Tibial nerve (tissue), 4 donors: ENCODE measurements around the gene NUP188. TPM values are rescaled to one million over a fixed set of nuclear protein-coding genes. Genes with fewer than 3 reads are reported as not detected.

ENCODE experiments used
- DNase-seq, 2 donors: peaks; one replicate each; pipeline ENCODE4 v3.0.0-alpha.2; 2019; ENCODE audit warnings: low spot score in 2 of 2
- H3K27ac ChIP-seq, 4 donors: fragments of 200-600 bp; sonication (generic) in 3 of 4; one replicate each; pipeline ENCODE4 v1.5.1; 2017 to 2019; ENCODE audit warnings: mild to moderate bottlenecking in 1 of 4
- H3K27me3 ChIP-seq, 2 donors: fragments of 200-600 bp; sonication (generic) in 1 of 2; one replicate each; pipeline versions ENCODE4 v1.5.1 to v1.6.0; 2017 to 2019
- H3K36me3 ChIP-seq, 3 donors: fragments of 200-600 bp; sonication (generic); one replicate each; pipeline ENCODE4 v1.5.1; 2018 to 2019
- H3K4me1 ChIP-seq, 4 donors: fragments of 200-600 bp; sonication (generic) in 3 of 4; one replicate each; pipeline ENCODE4 v1.5.1; 2017 to 2019
- H3K4me3 ChIP-seq, 4 donors: fragments of 200-600 bp; sonication (generic) in 3 of 4; one replicate each; pipeline ENCODE4 v1.5.1; 2017 to 2019; ENCODE audit warnings: mild to moderate bottlenecking in 1 of 4, moderate library complexity in 1 of 4
- H3K9me3 ChIP-seq, 4 donors: fragments of 200-600 bp; sonication (generic) in 3 of 4; one replicate each; pipeline ENCODE4 v1.5.1; 2017 to 2019
- CTCF ChIP-seq, 5 experiments: fragments of 200-600 bp in 3 of 5; fragments of 450-650 bp in 2 of 5; sonication (generic) in 3 of 5; IDR thresholded peaks; one replicate each; pipeline ENCODE4 v1.5.1; 2016 to 2019; ENCODE audit warnings: antibody characterized with exemption in 5 of 5, mild to moderate bottlenecking in 3 of 5, moderate library complexity in 2 of 5
- EP300 ChIP-seq, 2 donors: sonication (generic); formaldehyde crosslinking; IDR thresholded peaks; one replicate each; pipeline ENCODE4 v1.6.1; 2017; ENCODE audit warnings: antibody characterized with exemption in 2 of 2, mild to moderate bottlenecking in 1 of 2
- POLR2A ChIP-seq, 2 donors: fragments of 450-650 bp; IDR thresholded peaks; one replicate each; pipeline ENCODE4 v1.6.1; 2017; ENCODE audit warnings: antibody characterized with exemption in 2 of 2, mild to moderate bottlenecking in 2 of 2, moderate library complexity in 2 of 2
- WGBS, 2 donors: methylation state at CpG; one replicate each; pipeline ENCODE4 v1.1.5; 2018; 5-methylcytosine and 5-hydroxymethylcytosine counted together
- total RNA-seq, 4 donors: library from RNA; depleted of rRNA; stranded (reverse); fragments of >200 nt; gene quantifications; one replicate each; pipeline ENCODE4 v1.1.0, GENCODE V29; 2016

NUP188 gene
- total RNA-seq, 4 donors from 2014 or later, result 22.9 to 76.5 (median 43.5) TPM

GRCh38 chr9:129036241-129036922 lies 88.9 kb downstream of the NUP188 start, which contains the start of gene MIGA2:
MIGA2 (plus strand) TSS chr9:129036626; CDS start chr9:129040595, 3,969 bp downstream.
- Histone ChIP-seq H3K36me3 (peaks cover 0 to 13% (median 6%) of the 10 kb centered on the region in 3 donors), H3K9me3 (no peaks in the 10 kb centered on the region), H3K4me1 (peaks cover 0 to 34% (median 14%) of the 10 kb centered on the region in 4 donors), H3K27ac (peak within 1 kb of the TSS; percentile 45 to 85 (median 78)), H3K27me3 (no peaks in the 10 kb centered on the region), H3K4me3 (peak within 1 kb of the TSS; percentile 70 to 96 (median 78))
- peak; percentile 89 to 91 for TF ChIP-seq EP300 (IDR thresholded peaks at IDR 0.05)
- TF ChIP-seq CTCF (IDR thresholded peaks at IDR 0.05), result peak in 1 of 5 experiments; percentile 51
- TF ChIP-seq POLR2A (IDR thresholded peaks at IDR 0.05), result peak; percentile 57 to 85
- WGBS, 2 donors, result 0 to 1% methylated on average over 29 to 49 of the region's 49 CpGs
- DNase-seq, result peak; percentile 95 to 97

GRCh38 chr9:129036923-129037766 lies 89.6 kb downstream of the NUP188 start:
- DNase-seq, result no peak
- H3K27ac ChIP-seq, result peak overlapping the region in 3 of 4 donors; percentile 71 to 79 (median 78)
- no peak for TF ChIP-seq CTCF (IDR thresholded peaks at IDR 0.05)
- 8 to 10% methylated on average over 32 of the region's 32 CpGs for WGBS, 2 donors
- peaks cover 0 to 21% (median 8%) of the 10 kb centered on the region in 3 donors for H3K36me3 ChIP-seq
- H3K4me3 ChIP-seq, result peak overlapping the region; percentile 70 to 96 (median 78)
- no peaks in the 10 kb centered on the region for H3K27me3 ChIP-seq
- no peaks in the 10 kb centered on the region for H3K9me3 ChIP-seq
- peaks cover 0 to 34% (median 14%) of the 10 kb centered on the region in 4 donors for H3K4me1 ChIP-seq

GRCh38 chr9:129037767-129038098 lies 90.2 kb downstream of the NUP188 start:
- H3K4me3 ChIP-seq, result peak overlapping the region; percentile 70 to 96 (median 78)
- H3K36me3 ChIP-seq, result peaks cover 0 to 27% (median 11%) of the 10 kb centered on the region in 3 donors
- no peak for DNase-seq
- H3K9me3 ChIP-seq, result no peaks in the 10 kb centered on the region
- H3K4me1 ChIP-seq, result peaks cover 0 to 34% (median 14%) of the 10 kb centered on the region in 4 donors
- peak overlapping the region in 2 of 4 donors; percentile 26 to 71 for H3K27ac ChIP-seq
- WGBS, 2 donors, result 38 to 41% methylated on average over 6 of the region's 6 CpGs
- TF ChIP-seq CTCF (IDR thresholded peaks at IDR 0.05) (no peak), EP300 (IDR thresholded peaks at IDR 0.05) (no peak), POLR2A (IDR thresholded peaks at IDR 0.05) (no peak)
- H3K27me3 ChIP-seq, result no peaks in the 10 kb centered on the region

- Histone ChIP-seq H3K4me3 (peak overlapping the region in 2 of 4 donors; percentile 70 to 96), H3K36me3 (peaks cover 0 to 32% (median 11%) of the 10 kb centered on the region in 3 donors)
- WGBS, 2 donors, result 61 to 68% methylated on average over 6 to 8 of the region's 8 CpGs
Observed at GRCh38 chr9:129038109-129038852, 90.8 kb downstream of the NUP188 start.

More at GRCh38 chr9:129038109-129038852, 90.8 kb downstream of the NUP188 start:
- H3K27me3 ChIP-seq, result no peaks in the 10 kb centered on the region
- H3K4me1 ChIP-seq, result peaks cover 0 to 34% (median 14%) of the 10 kb centered on the region in 4 donors
- no peak for DNase-seq
- H3K27ac ChIP-seq, result peak overlapping the region in 2 of 4 donors; percentile 26 to 64
- H3K9me3 ChIP-seq, result no peaks in the 10 kb centered on the region
- TF ChIP-seq EP300 (IDR thresholded peaks at IDR 0.05), result no peak
- no peak for TF ChIP-seq CTCF (IDR thresholded peaks at IDR 0.05)
- no peak for TF ChIP-seq POLR2A (IDR thresholded peaks at IDR 0.05)
